Kidney tubule cell (primary cell): ENCODE data around the gene RABGAP1L.
"Not testable (repeated sequence)": the region's sequence is repeated elsewhere in the genome, so short reads cannot be mapped to it uniquely, and the experiment has no call there.

ENCODE experiments used
- DNase-seq: peaks from one replicate; pipeline ENCODE4 v3.0.0-alpha.2; 2018; ENCODE audit warnings: low spot score

The RABGAP1L gene

DNA sequence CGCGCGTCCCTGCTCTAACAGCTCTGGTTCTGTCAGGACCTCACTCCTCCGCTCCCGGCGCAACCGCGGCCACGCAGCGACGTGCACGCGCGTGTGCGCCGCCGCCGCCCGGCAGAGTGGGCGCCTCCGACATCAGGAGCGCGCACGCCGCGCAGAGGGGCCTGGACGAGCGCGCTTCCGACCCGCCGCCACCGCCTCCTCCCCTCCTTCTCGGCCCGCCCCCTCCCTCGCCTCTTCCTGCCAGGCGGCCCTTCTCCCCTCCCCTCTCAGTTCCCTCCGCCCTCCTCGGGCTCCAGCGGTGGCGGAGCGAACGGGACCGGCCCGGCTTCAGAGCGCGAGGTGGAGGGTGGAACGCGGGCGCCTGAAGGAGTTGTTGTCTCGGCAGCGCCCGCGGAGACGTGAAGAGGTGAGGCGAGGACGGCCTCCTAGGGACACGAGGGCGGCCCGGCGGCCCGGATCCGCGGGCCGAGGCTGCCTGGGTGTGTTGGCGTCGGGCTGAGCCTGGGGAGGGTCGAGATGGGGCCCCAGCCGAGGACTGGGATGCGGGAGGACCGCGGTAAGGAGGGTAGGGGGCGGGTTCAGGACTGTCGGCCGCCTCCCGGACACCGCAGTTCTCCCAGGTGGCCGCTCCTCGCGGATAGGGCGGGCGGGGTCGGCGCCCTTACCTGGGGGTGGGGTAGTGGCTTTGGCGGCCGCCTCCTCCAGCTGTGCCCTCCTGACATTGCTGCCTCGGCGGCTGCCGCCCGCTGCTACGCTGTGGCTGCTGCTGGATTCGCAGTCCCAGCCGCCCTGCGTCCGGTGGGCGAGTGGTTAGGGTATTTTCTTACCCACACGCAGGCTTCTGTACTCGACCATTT is at the start of gene RABGAP1L:
Gene RABGAP1L (plus strand): TSS at position 269 of the 857 bp plus-strand sequence.
- peak; percentile 95 for DNase-seq

DNA sequence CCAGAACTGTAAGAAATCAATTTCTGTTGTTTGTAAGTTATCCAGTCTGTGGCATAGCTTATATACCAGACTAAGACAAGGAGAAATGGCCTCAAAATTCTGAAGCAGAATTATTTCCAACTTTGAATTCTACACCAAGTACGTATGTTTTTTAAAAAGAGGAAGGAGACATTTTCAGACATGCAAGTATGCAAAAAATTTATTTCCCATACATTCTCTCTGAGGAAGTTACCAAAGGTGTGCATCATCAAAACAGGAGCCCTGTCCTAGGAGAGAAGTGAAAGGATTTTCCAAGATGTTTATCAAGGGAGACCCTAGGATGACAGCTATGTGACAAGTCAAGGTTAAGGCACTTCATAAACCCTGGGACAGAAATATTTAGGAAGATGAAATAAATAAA is 49.3 kb upstream of the RABGAP1L start:
- DNase-seq: no peak

GRCh38 chr1:174112489-174113162 is 46.7 kb upstream of the RABGAP1L start:
- no peak for DNase-seq

DNA sequence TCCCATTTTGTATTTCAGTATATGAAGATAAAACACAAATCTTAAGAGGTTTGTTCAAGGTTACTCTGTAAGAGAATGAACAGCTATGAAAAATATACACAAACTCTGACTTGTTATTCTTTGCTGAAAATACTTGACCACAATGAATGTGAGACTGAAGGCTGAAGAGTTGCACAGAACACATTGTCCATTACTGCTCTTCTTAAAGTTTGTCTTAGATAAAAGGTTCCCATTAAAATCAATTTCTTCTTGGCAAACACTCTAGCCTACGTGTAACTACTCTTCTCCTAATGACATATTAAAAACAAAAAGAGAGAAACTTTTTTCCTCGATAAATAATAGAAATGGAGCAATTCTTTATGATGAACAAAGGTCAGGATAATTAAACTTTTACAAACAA is 45.2 kb upstream of the RABGAP1L start:
- DNase-seq: no peak

DNA sequence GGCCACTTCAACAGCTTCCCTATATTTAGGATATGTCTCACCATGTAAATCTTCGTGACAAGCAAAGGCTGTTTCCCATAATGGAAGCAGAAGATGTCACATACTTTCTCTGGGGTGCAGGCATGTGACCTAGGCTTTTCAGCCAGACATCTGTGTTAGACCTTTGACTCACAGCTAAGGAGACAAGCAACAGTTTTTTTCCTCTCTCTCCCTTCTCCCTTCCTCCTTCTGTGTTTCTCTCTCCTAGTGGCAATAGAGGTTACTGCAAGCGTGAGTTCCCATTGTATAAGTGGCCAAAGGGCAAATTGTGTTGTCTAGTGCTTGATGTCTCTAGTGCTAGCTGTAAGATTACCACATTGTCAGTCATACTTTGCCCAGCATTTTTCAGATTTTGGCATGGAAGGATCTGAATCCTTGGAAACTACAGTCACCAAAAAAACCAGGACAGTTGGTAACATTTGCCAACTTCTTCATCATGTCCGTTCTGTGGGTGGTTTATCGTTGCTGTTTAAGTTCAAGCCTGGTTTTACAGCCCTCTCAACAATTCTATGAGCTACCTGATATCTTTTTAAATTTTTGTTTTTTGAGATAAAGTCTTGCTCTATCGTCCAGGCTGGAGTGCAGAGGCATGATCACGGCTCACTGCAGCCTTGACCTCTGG is 44.4 kb upstream of the RABGAP1L start:
- peak; percentile 75 for DNase-seq

- no peak for DNase-seq
These were observed 43.3 kb upstream of the RABGAP1L start for GRCh38 chr1:174116042-174116441.

DNA sequence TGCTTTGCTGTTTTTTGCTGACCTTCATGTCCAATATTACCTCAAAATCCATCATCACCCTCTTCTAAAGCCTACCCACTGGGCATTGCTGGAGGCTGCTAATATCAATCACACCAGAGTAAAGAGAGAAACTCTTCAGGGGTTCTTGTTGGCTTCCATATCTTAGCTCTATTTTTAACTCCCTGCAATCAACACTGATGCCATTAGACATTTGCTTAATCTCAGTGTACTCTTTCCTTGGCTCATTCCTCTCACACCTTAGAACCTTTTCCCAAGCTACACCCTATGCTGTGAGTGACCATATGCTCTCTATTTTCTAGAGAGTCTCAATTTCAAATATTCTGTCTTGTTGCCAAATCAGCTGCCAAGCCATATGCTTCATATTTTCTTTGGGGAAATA is 40.6 kb upstream of the RABGAP1L start:
- DNase-seq: no peak

DNA sequence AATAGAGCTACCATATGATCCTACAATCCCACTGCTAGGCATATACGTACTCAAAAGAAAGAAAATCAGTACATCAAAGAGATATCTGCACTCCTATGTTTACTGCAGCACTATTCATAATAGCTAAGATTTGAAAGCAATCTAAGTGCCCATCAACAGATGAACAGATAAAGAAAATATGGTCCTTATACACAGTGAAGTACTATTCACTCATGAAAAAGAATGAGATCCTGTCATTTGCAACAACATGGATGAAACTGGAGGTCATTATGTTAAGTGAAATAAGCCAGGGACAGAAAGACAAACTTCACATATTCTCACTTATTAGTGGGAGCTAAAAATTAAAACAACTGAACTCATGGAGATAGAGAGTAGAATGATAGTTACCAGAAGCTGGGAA is 37.0 kb upstream of the RABGAP1L start:
- DNase-seq: not testable (repeated sequence)

- DNase-seq: no peak
These were observed 35.5 kb upstream of the RABGAP1L start for GRCh38 chr1:174123843-174124242.

GRCh38 chr1:174127176-174127575 is 32.1 kb upstream of the RABGAP1L start:
- DNase-seq: not testable (repeated sequence)

DNA sequence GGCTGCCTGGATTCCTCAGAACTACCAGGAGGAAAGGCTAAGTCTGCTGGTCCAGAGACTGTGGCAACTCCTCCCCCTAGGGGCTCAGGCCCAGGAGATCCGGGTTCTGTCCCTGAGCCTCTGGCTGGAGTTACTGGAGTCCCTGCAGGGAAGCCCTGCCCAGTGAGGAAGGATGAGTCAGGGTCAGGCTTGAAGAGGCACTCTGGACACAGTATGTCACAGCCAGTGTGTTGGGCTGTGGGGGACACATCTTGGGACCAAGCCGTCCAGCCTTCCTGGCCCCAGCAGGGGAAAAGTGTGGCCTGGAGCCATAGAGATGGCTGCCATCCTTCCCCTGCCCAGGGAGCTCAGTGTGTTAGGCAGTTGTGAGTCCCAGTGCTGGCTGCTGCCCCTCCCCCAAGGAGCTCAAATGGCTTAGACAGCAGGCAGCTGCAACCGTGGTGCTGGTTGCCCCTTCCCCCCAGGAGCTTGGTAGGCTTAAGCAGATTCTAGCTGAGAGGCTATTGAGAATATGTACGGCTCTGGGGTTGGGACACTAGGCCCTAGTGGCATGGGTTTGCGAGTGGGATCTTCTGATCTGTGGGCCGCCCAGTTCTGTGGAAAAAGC is 28.2 kb upstream of the RABGAP1L start:
- DNase-seq: peak; percentile 26

GRCh38 chr1:174134003-174134659 is 25.2 kb upstream of the RABGAP1L start:
- DNase-seq: no peak

GRCh38 chr1:174135211-174135610 is 24.1 kb upstream of the RABGAP1L start:
- no peak for DNase-seq

GRCh38 chr1:174136714-174137113 is 22.6 kb upstream of the RABGAP1L start:
- no peak for DNase-seq

DNA sequence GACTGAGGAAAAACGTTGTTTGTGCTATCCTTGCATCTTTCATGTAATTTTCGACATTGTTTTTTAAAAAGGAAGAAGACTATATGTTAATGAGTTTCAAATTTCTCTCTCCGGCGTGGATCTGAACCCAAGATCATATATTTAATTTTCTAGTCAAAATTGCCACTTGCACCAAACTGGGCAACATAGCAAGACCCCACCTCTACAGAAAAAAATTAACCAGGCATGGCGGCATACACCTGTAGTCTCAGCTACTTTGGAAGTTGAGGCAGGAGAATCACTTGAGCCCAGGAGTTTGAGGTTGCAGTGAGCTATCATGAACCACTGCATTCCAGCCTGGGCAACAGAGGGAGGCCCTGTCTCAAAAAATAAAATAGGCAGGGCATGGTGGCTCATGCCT is 16.5 kb upstream of the RABGAP1L start:
- no peak for DNase-seq

GRCh38 chr1:174143727-174144396 is 15.5 kb upstream of the RABGAP1L start:
- not testable (repeated sequence) for DNase-seq

- DNase-seq: not testable (repeated sequence)
These were observed 14.9 kb upstream of the RABGAP1L start for GRCh38 chr1:174144397-174144783.

- DNase-seq: no peak
These were observed 10.1 kb upstream of the RABGAP1L start for GRCh38 chr1:174149216-174149615.

GRCh38 chr1:174150499-174150898 is 8.8 kb upstream of the RABGAP1L start:
- DNase-seq: no peak

DNA sequence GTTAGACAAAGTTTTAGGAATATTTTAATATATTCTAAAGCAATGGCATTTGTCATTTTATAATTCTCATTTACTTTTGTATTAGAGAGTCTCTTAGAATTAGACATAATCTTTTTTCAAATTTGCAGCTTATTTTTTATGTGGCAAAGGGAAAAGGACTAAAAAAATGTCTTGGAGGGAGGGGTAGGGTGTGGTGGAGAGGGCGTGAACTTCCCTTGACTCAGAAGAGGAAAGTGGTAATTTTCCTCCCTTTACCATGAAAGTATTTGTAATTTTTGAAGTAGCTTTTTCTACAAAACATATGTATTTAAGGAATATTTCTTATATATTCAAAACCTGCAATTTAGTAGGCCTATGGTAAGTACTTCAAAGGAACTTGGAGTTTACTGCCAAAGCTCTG is 6.9 kb upstream of the RABGAP1L start:
- DNase-seq: no peak

DNA sequence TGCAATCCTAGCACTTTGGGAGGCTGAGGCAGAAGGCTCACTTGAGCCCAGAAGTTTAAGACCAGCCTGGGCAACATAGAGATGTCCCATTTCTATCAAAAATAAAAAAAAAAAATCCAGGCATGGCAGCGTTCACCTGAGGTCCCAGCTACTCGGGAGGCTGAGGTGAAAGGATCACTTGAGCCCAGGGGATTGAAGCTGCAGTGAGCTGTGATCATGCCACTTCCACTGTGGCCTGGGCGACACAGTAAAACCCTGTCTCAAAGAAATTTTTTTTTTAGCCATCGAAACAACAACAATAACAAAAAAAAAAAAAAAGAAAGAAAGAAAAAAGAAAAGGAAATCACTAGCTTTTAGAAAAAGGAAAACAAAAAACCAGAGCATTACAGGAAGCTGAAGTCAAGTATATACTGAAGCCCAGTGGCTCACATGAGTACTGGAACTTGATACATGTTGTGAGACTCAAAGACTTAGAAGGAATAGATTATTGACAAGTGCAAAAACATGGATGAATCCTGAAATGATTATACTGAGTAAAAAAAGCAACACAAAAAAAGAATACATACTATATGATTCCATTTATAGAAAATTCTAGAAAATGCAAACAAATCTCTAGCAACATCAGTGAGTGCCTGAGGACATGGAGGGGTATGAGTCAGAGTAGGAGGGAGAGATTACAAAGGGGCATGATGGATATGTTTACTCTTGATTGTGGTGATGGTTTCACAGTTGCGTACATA is 6.1 kb upstream of the RABGAP1L start:
- no peak for DNase-seq
